WTC11 (cell line): ENCODE measurements around the gene CD96. TPM values are rescaled to one million over a fixed set of nuclear protein-coding genes. Genes with fewer than 3 reads are reported as not detected.

Source experiments
- ATAC-seq: fragments of 200-7000 bp; cut with Tn5 transposase; 2 replicates; pipeline ENCODE4 v1.10.0; 2021; ENCODE audit warnings: mild to moderate bottlenecking, moderate library complexity
- CTCF ChIA-PET: fragments of 300-600 bp; sonication (Branson Sonifier 250); formaldehyde crosslinking; loops from one replicate; lab custom pipeline; 2021; ENCODE audit warnings: antibody characterized with exemption; lab: Charles Lee
- POLR2A ChIA-PET: fragments of 350-600 bp; sonication (Branson Sonifier 250); formaldehyde crosslinking; loops from one replicate; lab custom pipeline; 2021; ENCODE audit warnings: antibody characterized with exemption; lab: Charles Lee
- DNase-seq: peaks from one replicate; pipeline ENCODE4 v3.0.0; 2021; ENCODE audit warnings: low spot score
- H3K27ac Mint-ChIP-seq: 2 replicates; pipeline ENCODE4 v1.8.0; 2021; ENCODE audit warnings: mixed read lengths
- H3K27me3 Mint-ChIP-seq: 2 replicates; pipeline ENCODE4 v1.8.0; 2021; ENCODE audit warnings: low read depth, mild to moderate bottlenecking, moderate library complexity, mixed read lengths
- H3K36me3 Mint-ChIP-seq: 2 replicates; pipeline ENCODE4 v1.8.0; 2021; ENCODE audit warnings: mixed read lengths
- H3K4me1 Mint-ChIP-seq: 2 replicates; pipeline ENCODE4 v1.8.0; 2022; ENCODE audit warnings: mixed read lengths
- H3K4me3 Mint-ChIP-seq: 2 replicates; pipeline ENCODE4 v1.8.0; 2021; ENCODE audit warnings: mild to moderate bottlenecking, moderate library complexity, mixed read lengths
- H3K9me3 Mint-ChIP-seq: 2 replicates; pipeline ENCODE4 v1.8.0; 2021; ENCODE audit warnings: mixed read lengths
- ATF1 ChIP-seq: sonication (generic); formaldehyde crosslinking; IDR thresholded peaks from 2 replicates; pipeline ENCODE4 v1.8.1; 2023; ENCODE audit warnings: mild to moderate bottlenecking, moderate library complexity, missing genetic modification reagents
- FOXP1 ChIP-seq: sonication (generic); formaldehyde crosslinking; IDR thresholded peaks from 2 replicates; pipeline ENCODE4 v1.8.0; 2022; ENCODE audit warnings: missing genetic modification reagents, mild to moderate bottlenecking, moderate library complexity, borderline replicate concordance
- GABPB1 ChIP-seq: sonication (generic); formaldehyde crosslinking; IDR thresholded peaks from 2 replicates; pipeline ENCODE4 v1.8.1; 2023; ENCODE audit warnings: mild to moderate bottlenecking, missing genetic modification reagents
- GRHL2 ChIP-seq: fragments of 250-450 bp; sonication (Bioruptor Pico); IDR thresholded peaks from 2 replicates; pipeline ENCODE4 v1.8.0; 2022; ENCODE audit warnings: mild to moderate bottlenecking, moderate library complexity; ENCODE audit not compliant: insufficient replicate concordance, severe bottlenecking
- HMGA2 ChIP-seq: fragments of 250-450 bp; sonication (Bioruptor Pico); IDR thresholded peaks from 2 replicates; pipeline ENCODE4 v1.4.0; 2021; ENCODE audit warnings: mild to moderate bottlenecking, moderate library complexity
- JUN ChIP-seq: sonication (generic); formaldehyde crosslinking; IDR thresholded peaks from 2 replicates; pipeline ENCODE4 v1.8.0; 2023; ENCODE audit warnings: mild to moderate bottlenecking, missing genetic modification reagents
- MYBL2 ChIP-seq: sonication (generic); formaldehyde crosslinking; IDR thresholded peaks from 2 replicates; pipeline ENCODE4 v1.8.1; 2023; ENCODE audit warnings: mild to moderate bottlenecking, moderate library complexity, missing genetic modification reagents
- NFATC4 ChIP-seq: fragments of 250-450 bp; sonication (Bioruptor Pico); IDR thresholded peaks from 2 replicates; pipeline ENCODE4 v1.9.0; 2021; ENCODE audit warnings: mild to moderate bottlenecking
- NR3C1 ChIP-seq: sonication (generic); formaldehyde crosslinking; conservative IDR thresholded peaks from 2 replicates; pipeline ENCODE4 v1.8.1; 2023; ENCODE audit warnings: low read depth, mild to moderate bottlenecking, missing genetic modification reagents
- RELA ChIP-seq: sonication (generic); formaldehyde crosslinking; IDR thresholded peaks from 2 replicates; pipeline ENCODE4 v1.8.1; 2022; ENCODE audit warnings: missing genetic modification reagents, mild to moderate bottlenecking, borderline replicate concordance
- SMAD3 ChIP-seq: sonication (generic); formaldehyde crosslinking; IDR thresholded peaks from 2 replicates; pipeline ENCODE4 v1.8.0; 2022; ENCODE audit warnings: missing genetic modification reagents, mild to moderate bottlenecking, borderline replicate concordance
- ZNF121 ChIP-seq: sonication (generic); formaldehyde crosslinking; IDR thresholded peaks from 2 replicates; pipeline ENCODE4 v1.8.0; 2023; ENCODE audit warnings: missing genetic modification reagents
- ZNF317 ChIP-seq: sonication (generic); formaldehyde crosslinking; IDR thresholded peaks from 2 replicates; pipeline ENCODE4 v1.8.1; 2023; ENCODE audit warnings: low read depth, mild to moderate bottlenecking, moderate library complexity, missing genetic modification reagents, borderline replicate concordance
- total RNA-seq: library from RNA; stranded (reverse); gene quantifications from 3 replicates; pipeline ENCODE4 v1.2.3, GENCODE V29; 2021
- TF ChIP-seq, protein P1 (sequence below): fragments of 250-450 bp; sonication (Bioruptor Pico); IDR thresholded peaks from 2 replicates; pipeline ENCODE4 v1.9.0; 2021; ENCODE audit warnings: moderate library complexity, mild to moderate bottlenecking, inconsistent platforms, borderline replicate concordance
- TF ChIP-seq, protein P2 (sequence below): sonication (generic); formaldehyde crosslinking; IDR thresholded peaks from 2 replicates; pipeline ENCODE4 v1.8.0; 2023; ENCODE audit warnings: missing genetic modification reagents
- TF ChIP-seq, protein P3 (sequence below): sonication (generic); formaldehyde crosslinking; IDR thresholded peaks from 2 replicates; pipeline ENCODE4 v1.8.1; 2022; ENCODE audit warnings: low read depth, mild to moderate bottlenecking, moderate library complexity, missing genetic modification reagents, borderline replicate concordance
- TF ChIP-seq, protein P4 (sequence below): sonication (generic); formaldehyde crosslinking; IDR thresholded peaks from 2 replicates; pipeline ENCODE4 v1.8.1; 2023; ENCODE audit warnings: mild to moderate bottlenecking, missing genetic modification reagents
- TF ChIP-seq, protein P5 (sequence below): sonication (generic); formaldehyde crosslinking; IDR thresholded peaks from 2 replicates; pipeline ENCODE4 v1.8.0; 2023; ENCODE audit warnings: mild to moderate bottlenecking, missing genetic modification reagents
- TF ChIP-seq, protein P6 (sequence below): fragments of 250-450 bp; sonication (Bioruptor Pico); IDR thresholded peaks from 2 replicates; pipeline ENCODE4 v2.1.2; 2022; ENCODE audit warnings: mild to moderate bottlenecking, moderate library complexity
- TF ChIP-seq, protein P7 (sequence below): sonication (generic); formaldehyde crosslinking; IDR thresholded peaks from 2 replicates; pipeline ENCODE4 v1.8.1; 2023; ENCODE audit warnings: mild to moderate bottlenecking, missing genetic modification reagents

Gene CD96
- total RNA-seq, 1 experiment from 2014 or later: 0.33 TPM

DNA sequence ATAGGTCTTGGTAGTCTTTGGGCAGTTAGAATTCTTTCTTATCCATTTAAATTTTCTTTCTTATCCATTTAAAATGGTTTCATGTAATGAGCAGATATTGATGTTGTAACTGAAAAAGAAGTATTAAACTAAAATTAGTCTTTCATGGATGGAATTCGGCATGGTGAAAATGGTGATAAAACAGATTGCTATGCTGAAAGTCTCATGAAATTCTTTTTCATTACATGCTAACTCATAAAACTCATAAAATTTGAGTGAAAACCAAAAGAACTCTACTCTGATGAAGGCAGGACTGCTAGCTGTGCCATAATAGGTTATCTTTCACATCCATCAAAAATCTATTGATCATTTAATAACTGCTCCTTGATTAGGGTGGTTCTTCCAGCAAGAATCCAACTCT is 3.9 kb upstream of the CD96 start:
- CTCF ChIA-PET: no interaction called here
- H3K27ac Mint-ChIP-seq: no peak overlapping the region
- H3K9me3 Mint-ChIP-seq: no peaks in the 10 kb centered on the region
- H3K4me3 Mint-ChIP-seq: no peak overlapping the region
- H3K36me3 Mint-ChIP-seq: no peaks in the 10 kb centered on the region
- no peak for ATAC-seq
- TF ChIP-seq ZNF121 (no peak), FOXP1 (CRISPR knock-in tag) (no peak), JUN (CRISPR knock-in tag) (no peak), ATF1 (CRISPR knock-in tag) (no peak), NFATC4 (CRISPR knock-in tag) (no peak), RELA (no peak), ZNF317 (CRISPR knock-in tag) (no peak), MYBL2 (no peak), SMAD3 (CRISPR knock-in tag) (no peak), HMGA2 (CRISPR knock-in tag) (no peak), GRHL2 (CRISPR knock-in tag) (no peak), NR3C1 (no peak), GABPB1 (CRISPR knock-in tag) (no peak)
- TF ChIP-seq, protein P1, sequence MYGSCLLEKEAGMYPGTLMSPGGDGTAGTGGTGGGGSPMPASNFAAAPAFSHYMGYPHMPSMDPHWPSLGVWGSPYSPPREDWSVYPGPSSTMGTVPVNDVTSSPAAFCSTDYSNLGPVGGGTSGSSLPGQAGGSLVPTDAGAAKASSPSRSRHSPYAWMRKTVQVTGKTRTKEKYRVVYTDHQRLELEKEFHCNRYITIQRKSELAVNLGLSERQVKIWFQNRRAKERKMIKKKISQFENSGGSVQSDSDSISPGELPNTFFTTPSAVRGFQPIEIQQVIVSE: no peak
- TF ChIP-seq, protein P2, sequence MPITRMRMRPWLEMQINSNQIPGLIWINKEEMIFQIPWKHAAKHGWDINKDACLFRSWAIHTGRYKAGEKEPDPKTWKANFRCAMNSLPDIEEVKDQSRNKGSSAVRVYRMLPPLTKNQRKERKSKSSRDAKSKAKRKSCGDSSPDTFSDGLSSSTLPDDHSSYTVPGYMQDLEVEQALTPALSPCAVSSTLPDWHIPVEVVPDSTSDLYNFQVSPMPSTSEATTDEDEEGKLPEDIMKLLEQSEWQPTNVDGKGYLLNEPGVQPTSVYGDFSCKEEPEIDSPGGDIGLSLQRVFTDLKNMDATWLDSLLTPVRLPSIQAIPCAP: no peak
- TF ChIP-seq, protein P3, sequence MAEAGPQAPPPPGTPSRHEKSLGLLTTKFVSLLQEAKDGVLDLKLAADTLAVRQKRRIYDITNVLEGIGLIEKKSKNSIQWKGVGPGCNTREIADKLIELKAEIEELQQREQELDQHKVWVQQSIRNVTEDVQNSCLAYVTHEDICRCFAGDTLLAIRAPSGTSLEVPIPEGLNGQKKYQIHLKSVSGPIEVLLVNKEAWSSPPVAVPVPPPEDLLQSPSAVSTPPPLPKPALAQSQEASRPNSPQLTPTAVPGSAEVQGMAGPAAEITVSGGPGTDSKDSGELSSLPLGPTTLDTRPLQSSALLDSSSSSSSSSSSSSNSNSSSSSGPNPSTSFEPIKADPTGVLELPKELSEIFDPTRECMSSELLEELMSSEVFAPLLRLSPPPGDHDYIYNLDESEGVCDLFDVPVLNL: no peak
- TF ChIP-seq, protein P4, sequence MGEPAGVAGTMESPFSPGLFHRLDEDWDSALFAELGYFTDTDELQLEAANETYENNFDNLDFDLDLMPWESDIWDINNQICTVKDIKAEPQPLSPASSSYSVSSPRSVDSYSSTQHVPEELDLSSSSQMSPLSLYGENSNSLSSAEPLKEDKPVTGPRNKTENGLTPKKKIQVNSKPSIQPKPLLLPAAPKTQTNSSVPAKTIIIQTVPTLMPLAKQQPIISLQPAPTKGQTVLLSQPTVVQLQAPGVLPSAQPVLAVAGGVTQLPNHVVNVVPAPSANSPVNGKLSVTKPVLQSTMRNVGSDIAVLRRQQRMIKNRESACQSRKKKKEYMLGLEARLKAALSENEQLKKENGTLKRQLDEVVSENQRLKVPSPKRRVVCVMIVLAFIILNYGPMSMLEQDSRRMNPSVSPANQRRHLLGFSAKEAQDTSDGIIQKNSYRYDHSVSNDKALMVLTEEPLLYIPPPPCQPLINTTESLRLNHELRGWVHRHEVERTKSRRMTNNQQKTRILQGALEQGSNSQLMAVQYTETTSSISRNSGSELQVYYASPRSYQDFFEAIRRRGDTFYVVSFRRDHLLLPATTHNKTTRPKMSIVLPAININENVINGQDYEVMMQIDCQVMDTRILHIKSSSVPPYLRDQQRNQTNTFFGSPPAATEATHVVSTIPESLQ (CRISPR knock-in tag): no peak
- TF ChIP-seq, protein P5, sequence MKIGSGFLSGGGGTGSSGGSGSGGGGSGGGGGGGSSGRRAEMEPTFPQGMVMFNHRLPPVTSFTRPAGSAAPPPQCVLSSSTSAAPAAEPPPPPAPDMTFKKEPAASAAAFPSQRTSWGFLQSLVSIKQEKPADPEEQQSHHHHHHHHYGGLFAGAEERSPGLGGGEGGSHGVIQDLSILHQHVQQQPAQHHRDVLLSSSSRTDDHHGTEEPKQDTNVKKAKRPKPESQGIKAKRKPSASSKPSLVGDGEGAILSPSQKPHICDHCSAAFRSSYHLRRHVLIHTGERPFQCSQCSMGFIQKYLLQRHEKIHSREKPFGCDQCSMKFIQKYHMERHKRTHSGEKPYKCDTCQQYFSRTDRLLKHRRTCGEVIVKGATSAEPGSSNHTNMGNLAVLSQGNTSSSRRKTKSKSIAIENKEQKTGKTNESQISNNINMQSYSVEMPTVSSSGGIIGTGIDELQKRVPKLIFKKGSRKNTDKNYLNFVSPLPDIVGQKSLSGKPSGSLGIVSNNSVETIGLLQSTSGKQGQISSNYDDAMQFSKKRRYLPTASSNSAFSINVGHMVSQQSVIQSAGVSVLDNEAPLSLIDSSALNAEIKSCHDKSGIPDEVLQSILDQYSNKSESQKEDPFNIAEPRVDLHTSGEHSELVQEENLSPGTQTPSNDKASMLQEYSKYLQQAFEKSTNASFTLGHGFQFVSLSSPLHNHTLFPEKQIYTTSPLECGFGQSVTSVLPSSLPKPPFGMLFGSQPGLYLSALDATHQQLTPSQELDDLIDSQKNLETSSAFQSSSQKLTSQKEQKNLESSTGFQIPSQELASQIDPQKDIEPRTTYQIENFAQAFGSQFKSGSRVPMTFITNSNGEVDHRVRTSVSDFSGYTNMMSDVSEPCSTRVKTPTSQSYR: no peak
- TF ChIP-seq, protein P6, sequence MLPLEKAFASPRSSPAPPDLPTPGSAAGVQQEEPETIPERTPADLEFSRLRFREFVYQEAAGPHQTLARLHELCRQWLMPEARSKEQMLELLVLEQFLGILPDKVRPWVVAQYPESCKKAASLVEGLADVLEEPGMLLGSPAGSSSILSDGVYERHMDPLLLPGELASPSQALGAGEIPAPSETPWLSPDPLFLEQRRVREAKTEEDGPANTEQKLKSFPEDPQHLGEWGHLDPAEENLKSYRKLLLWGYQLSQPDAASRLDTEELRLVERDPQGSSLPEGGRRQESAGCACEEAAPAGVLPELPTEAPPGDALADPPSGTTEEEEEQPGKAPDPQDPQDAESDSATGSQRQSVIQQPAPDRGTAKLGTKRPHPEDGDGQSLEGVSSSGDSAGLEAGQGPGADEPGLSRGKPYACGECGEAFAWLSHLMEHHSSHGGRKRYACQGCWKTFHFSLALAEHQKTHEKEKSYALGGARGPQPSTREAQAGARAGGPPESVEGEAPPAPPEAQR (CRISPR knock-in tag): no peak
- TF ChIP-seq, protein P7, sequence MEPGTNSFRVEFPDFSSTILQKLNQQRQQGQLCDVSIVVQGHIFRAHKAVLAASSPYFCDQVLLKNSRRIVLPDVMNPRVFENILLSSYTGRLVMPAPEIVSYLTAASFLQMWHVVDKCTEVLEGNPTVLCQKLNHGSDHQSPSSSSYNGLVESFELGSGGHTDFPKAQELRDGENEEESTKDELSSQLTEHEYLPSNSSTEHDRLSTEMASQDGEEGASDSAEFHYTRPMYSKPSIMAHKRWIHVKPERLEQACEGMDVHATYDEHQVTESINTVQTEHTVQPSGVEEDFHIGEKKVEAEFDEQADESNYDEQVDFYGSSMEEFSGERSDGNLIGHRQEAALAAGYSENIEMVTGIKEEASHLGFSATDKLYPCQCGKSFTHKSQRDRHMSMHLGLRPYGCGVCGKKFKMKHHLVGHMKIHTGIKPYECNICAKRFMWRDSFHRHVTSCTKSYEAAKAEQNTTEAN (CRISPR knock-in tag): no peak
- TF ChIP-seq, all 79 proteins: peak for 0
- POLR2A ChIA-PET: interaction anchor here (0.6 kb wide), 1 partner anchor 910 kb away, joined by 5 read pairs; no protein-coding TSS in a partner anchor
- peaks cover 4% of the 10 kb centered on the region for H3K4me1 Mint-ChIP-seq
- no peaks in the 10 kb centered on the region for H3K27me3 Mint-ChIP-seq
- no peak for DNase-seq
